Activated CD8-positive, alpha-beta memory T cell treated with anti-CD3 and anti-CD28 coated beads for 1 hour (primary cell): Measurements from ENCODE around the gene PHF2.

Experiments used
- DNase-seq, 2 donors: peaks; one replicate each; pipeline ENCODE4 v3.0.0-alpha.2; 2020; ENCODE audit warnings: low read depth in 1 of 2; ENCODE audit errors: extremely low read depth in 1 of 2

The PHF2 gene

GRCh38 chr9:93622691-93623090, 46.3 kb downstream of the PHF2 start:
- DNase-seq: no peak

- DNase-seq: no peak
These were observed 47.4 kb downstream of the PHF2 start for GRCh38 chr9:93623753-93624152.

- DNase-seq: no peak
These were observed 48.0 kb downstream of the PHF2 start for GRCh38 chr9:93624431-93624834.

GRCh38 chr9:93624977-93625376, 48.6 kb downstream of the PHF2 start:
- no peak for DNase-seq

GRCh38 chr9:93629920-93630319, 53.5 kb downstream of the PHF2 start:
- no peak for DNase-seq

- DNase-seq: no peak
These were observed 54.5 kb downstream of the PHF2 start for GRCh38 chr9:93630806-93631411.

GRCh38 chr9:93633492-93634221, 57.3 kb downstream of the PHF2 start:
- no peak for DNase-seq

GRCh38 chr9:93634311-93635185, 58.2 kb downstream of the PHF2 start:
- DNase-seq: no peak

GRCh38 chr9:93635186-93636107, 59.1 kb downstream of the PHF2 start:
- no peak for DNase-seq

GRCh38 chr9:93636172-93636661, 59.8 kb downstream of the PHF2 start:
- no peak for DNase-seq

GRCh38 chr9:93636667-93637066, 60.3 kb downstream of the PHF2 start:
- DNase-seq: no peak

- DNase-seq: no peak
These were observed 61.5 kb downstream of the PHF2 start for GRCh38 chr9:93637886-93638285.

GRCh38 chr9:93640027-93640426, 63.6 kb downstream of the PHF2 start:
- DNase-seq: no peak

GRCh38 chr9:93642961-93643360, 66.6 kb downstream of the PHF2 start:
- no peak for DNase-seq

- DNase-seq: no peak
These were observed 68.2 kb downstream of the PHF2 start for GRCh38 chr9:93644397-93645088.

- no peak for DNase-seq
These were observed 68.9 kb downstream of the PHF2 start for GRCh38 chr9:93645149-93645889.

GRCh38 chr9:93645921-93646639, 69.7 kb downstream of the PHF2 start:
- DNase-seq: no peak

GRCh38 chr9:93646640-93647178, 70.3 kb downstream of the PHF2 start:
- DNase-seq: no peak
